Fibroblast of lung (primary cell): Measurements from ENCODE around the gene YPEL4. TPM values are rescaled to one million over a fixed set of nuclear protein-coding genes. Genes with fewer than 3 reads are reported as not detected.

Source experiments
- DNase-seq, 2 donors: peaks; one replicate each; pipeline versions ENCODE4 v3.0.0 to v3.0.0-alpha.2; 2010; ENCODE audit warnings: low read depth in 2 of 2
- H2AFZ ChIP-seq: 2 replicates; pipeline ENCODE4 v1.5.1; 2012; ENCODE audit warnings: low read length, control low read depth, inconsistent platforms
- H3K27ac ChIP-seq: 2 replicates; pipeline ENCODE4 v1.5.1; 2011; ENCODE audit warnings: low read length, control low read depth; ENCODE audit not compliant: insufficient read depth
- H3K27me3 ChIP-seq: 2 replicates; pipeline ENCODE4 v1.5.1; 2011; ENCODE audit warnings: mild to moderate bottlenecking, low read length; ENCODE audit not compliant: control insufficient read depth, insufficient read depth
- H3K36me3 ChIP-seq: 2 replicates; pipeline ENCODE4 v1.5.1; 2011; ENCODE audit warnings: low read length; ENCODE audit not compliant: control insufficient read depth, insufficient read depth
- H3K4me1 ChIP-seq: 2 replicates; pipeline ENCODE4 v1.5.1; 2011; ENCODE audit warnings: low read length; ENCODE audit not compliant: control insufficient read depth, insufficient read depth; ENCODE audit errors: extremely low read depth
- H3K4me2 ChIP-seq: 2 replicates; pipeline ENCODE4 v1.5.1; 2011; ENCODE audit warnings: low read length, control low read depth; ENCODE audit not compliant: insufficient read depth; ENCODE audit errors: extremely low read depth
- H3K4me3 ChIP-seq, 4 experiments: fragments of 200-600 bp in 1 of 4; sonication (generic) in 1 of 4; replicated peaks in 1 of 4; 2 replicates each; pipeline ENCODE4 v1.5.1; 2011 to 2016; ENCODE audit warnings: low read length in 4 of 4, low read depth in 3 of 4, mild to moderate bottlenecking in 3 of 4, control low read depth in 2 of 4, inconsistent platforms in 1 of 4, mixed read lengths in 1 of 4; ENCODE audit not compliant: insufficient read depth in 1 of 4; ENCODE audit errors: control extremely low read depth in 1 of 4
- H3K79me2 ChIP-seq: 2 replicates; pipeline ENCODE4 v1.5.1; 2012; ENCODE audit warnings: mild to moderate bottlenecking, low read length, inconsistent platforms; ENCODE audit not compliant: control insufficient read depth, insufficient read depth
- H3K9ac ChIP-seq: 2 replicates; pipeline ENCODE4 v1.5.1; 2011; ENCODE audit warnings: mild to moderate bottlenecking, low read length, control low read depth; ENCODE audit not compliant: insufficient read depth
- H3K9me3 ChIP-seq: 2 replicates; pipeline ENCODE4 v1.5.1; 2012; ENCODE audit warnings: low read depth, low read length; ENCODE audit not compliant: control insufficient read depth, insufficient read depth
- H4K20me1 ChIP-seq: 2 replicates; pipeline ENCODE4 v1.5.1; 2011; ENCODE audit warnings: low read length; ENCODE audit not compliant: control insufficient read depth, insufficient read depth; ENCODE audit errors: extremely low read depth
- EZH2 ChIP-seq: IDR thresholded peaks from 2 replicates; pipeline ENCODE4 v1.5.1; 2012; ENCODE audit warnings: low read length, control low read depth, mild to moderate bottlenecking; ENCODE audit errors: missing control alignments
- polyA plus RNA-seq, 2 donors: library from polyadenylated mRNA; depleted of rRNA in 1 of 2; stranded (reverse) in 1 of 2; unstranded in 1 of 2; fragments of >200 nt; gene quantifications; 2 replicates each; pipeline ENCODE4 v1.2.1, GENCODE V29; 2011 to 2012; ENCODE audit warnings: missing spikeins in 1 of 2
- total RNA-seq: library from RNA; depleted of rRNA; stranded (reverse); fragments of >200 nt; gene quantifications from 2 replicates; pipeline ENCODE4 v1.2.1, GENCODE V29; 2014
- TF ChIP-seq, protein P1 (sequence below), 2 donors: IDR thresholded peaks in 1 of 2; conservative IDR thresholded peaks in 1 of 2; 1 replicate in 1 of 2; 2 replicates in 1 of 2; pipeline ENCODE4 v1.5.1; 2011 to 2012; ENCODE audit warnings: low read length in 2 of 2, control low read depth in 1 of 2, inconsistent platforms in 1 of 2, low read depth in 1 of 2, mild to moderate bottlenecking in 1 of 2

YPEL4 gene
- total and polyA plus RNA-seq, 2 donors (not counting 1 experiment from before 2014, with no cell fraction given): 0.59 to 2.3 TPM

DNA sequence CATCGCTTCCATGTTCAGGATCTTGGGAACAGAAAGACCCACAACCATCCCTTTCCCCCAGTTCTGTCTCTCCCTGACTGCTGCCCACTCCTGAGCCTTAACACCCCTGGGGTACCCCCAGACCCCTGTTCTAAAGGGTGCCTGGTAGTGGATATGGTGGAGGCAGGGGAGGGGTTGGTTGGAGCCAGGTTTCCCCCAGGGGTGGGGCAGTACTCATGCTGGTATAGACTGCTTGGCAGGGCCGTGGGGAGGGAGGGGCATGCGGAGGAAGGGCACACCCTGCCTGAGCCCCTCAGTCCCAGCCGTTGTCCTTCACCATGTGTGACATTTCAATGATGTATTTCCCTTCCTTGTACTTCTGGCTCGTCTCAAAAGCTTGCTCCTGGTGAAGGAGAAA, 4.0 kb downstream of the YPEL4 start:
- H3K9ac ChIP-seq: no peak overlapping the region
- H3K36me3 ChIP-seq: no peaks in the 10 kb centered on the region
- no peak for DNase-seq
- no peak overlapping the region for H3K4me2 ChIP-seq
- H3K9me3 ChIP-seq: no peaks in the 10 kb centered on the region
- H3K79me2 ChIP-seq: peaks cover 9% of the 10 kb centered on the region
- no peak overlapping the region for H3K4me3 ChIP-seq
- H2AFZ ChIP-seq: no peak overlapping the region
- H3K27me3 ChIP-seq: peaks cover 26% of the 10 kb centered on the region
- TF ChIP-seq EZH2: no peak
- TF ChIP-seq, protein P1, sequence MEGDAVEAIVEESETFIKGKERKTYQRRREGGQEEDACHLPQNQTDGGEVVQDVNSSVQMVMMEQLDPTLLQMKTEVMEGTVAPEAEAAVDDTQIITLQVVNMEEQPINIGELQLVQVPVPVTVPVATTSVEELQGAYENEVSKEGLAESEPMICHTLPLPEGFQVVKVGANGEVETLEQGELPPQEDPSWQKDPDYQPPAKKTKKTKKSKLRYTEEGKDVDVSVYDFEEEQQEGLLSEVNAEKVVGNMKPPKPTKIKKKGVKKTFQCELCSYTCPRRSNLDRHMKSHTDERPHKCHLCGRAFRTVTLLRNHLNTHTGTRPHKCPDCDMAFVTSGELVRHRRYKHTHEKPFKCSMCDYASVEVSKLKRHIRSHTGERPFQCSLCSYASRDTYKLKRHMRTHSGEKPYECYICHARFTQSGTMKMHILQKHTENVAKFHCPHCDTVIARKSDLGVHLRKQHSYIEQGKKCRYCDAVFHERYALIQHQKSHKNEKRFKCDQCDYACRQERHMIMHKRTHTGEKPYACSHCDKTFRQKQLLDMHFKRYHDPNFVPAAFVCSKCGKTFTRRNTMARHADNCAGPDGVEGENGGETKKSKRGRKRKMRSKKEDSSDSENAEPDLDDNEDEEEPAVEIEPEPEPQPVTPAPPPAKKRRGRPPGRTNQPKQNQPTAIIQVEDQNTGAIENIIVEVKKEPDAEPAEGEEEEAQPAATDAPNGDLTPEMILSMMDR (conservative IDR thresholded peaks at IDR 0.05 in 1 of 2, IDR thresholded peaks at IDR 0.05 in 1 of 2; ENCODE audit: low read depth in 1 of 2, low read length in 2 of 2): no peak
- H4K20me1 ChIP-seq: no peaks in the 10 kb centered on the region
- H3K4me1 ChIP-seq: peaks cover 28% of the 10 kb centered on the region
- no peak overlapping the region for H3K27ac ChIP-seq

DNA sequence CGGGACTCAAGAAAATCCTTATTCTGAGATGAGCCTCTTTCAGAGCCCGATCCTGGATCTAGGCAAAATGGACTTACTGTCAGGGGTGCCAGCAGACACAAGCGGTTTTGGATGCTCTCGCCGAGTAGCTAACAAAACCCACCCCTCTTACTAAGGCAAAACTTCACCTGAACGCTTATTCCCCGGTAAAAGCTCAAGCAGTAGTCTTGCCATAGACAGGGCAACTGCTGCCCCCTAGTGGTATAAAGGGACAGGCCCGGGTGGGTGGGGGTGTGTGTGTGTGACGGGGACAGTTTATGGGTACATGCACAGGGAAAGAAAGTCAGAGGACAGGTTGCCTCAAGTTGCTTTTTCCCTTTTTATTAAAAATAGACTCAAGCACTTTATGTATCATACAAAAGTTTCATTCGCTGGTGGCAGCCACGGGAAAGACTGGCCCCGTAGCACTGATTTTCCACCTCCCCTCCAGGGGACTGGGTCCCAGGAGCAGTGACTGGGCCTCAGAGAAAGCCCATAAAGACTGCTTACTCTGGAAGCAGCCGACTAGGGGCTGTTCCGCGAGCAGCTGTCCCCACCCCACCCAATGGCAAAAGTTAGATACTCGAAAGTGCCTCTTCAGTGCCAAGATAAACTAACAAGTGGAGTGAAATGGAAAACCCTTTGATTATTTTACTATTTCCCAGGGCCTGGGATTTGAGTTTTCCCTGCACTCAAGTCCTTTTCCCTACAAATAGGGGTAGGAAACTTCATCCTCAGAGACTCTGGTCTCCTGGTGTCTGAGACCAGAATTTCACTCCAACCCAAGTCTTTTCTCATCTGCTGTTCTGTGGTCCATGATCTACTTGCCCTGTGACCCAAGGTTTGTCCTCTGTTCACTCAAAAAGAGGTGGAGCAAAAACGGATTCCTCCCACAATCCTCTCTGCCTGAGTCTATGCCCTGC, 4.7 kb downstream of the YPEL4 start:
- H3K4me2 ChIP-seq: peak overlapping the region; percentile 48
- DNase-seq: peak; percentile 55 to 77
- H3K4me1 ChIP-seq: peaks cover 32% of the 10 kb centered on the region
- no peak overlapping the region for H3K4me3 ChIP-seq
- no peaks in the 10 kb centered on the region for H3K9me3 ChIP-seq
- H2AFZ ChIP-seq: no peak overlapping the region
- no peak overlapping the region for H3K27ac ChIP-seq
- peaks cover 16% of the 10 kb centered on the region for H3K79me2 ChIP-seq
- no peak overlapping the region for H3K9ac ChIP-seq
- no peak for TF ChIP-seq EZH2
- TF ChIP-seq, protein P1 (conservative IDR thresholded peaks at IDR 0.05 in 1 of 2, IDR thresholded peaks at IDR 0.05 in 1 of 2; ENCODE audit: low read depth in 1 of 2, low read length in 2 of 2): peak; percentile 72 to 83
- H3K27me3 ChIP-seq: peaks cover 26% of the 10 kb centered on the region
- H4K20me1 ChIP-seq: no peaks in the 10 kb centered on the region
- no peaks in the 10 kb centered on the region for H3K36me3 ChIP-seq

DNA sequence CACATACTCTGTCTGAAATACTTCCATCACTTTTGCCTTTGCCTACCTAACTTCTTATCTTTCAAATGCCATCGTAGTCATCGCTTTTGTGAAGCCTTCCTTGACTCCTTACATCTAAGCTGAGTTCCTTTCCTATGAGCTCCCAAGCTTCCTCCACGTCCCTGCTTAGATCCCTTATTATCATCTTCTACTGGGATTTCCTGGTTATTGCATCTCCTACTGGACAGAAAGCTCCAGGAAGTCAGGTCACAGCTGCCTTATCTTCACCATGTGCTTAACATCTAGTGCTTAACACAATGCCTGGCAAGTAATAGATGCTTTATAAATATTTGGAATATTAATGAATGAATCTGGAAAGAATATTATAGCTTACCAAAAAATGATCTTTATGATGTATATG, 5.9 kb downstream of the YPEL4 start:
- no peak overlapping the region for H2AFZ ChIP-seq
- no peaks in the 10 kb centered on the region for H3K36me3 ChIP-seq
- no peak overlapping the region for H3K27ac ChIP-seq
- no peak overlapping the region for H3K4me2 ChIP-seq
- no peaks in the 10 kb centered on the region for H4K20me1 ChIP-seq
- peaks cover 28% of the 10 kb centered on the region for H3K79me2 ChIP-seq
- DNase-seq: no peak
- no peaks in the 10 kb centered on the region for H3K9me3 ChIP-seq
- no peak overlapping the region for H3K4me3 ChIP-seq
- no peak for TF ChIP-seq EZH2
- TF ChIP-seq, protein P1 (conservative IDR thresholded peaks at IDR 0.05 in 1 of 2, IDR thresholded peaks at IDR 0.05 in 1 of 2; ENCODE audit: low read depth in 1 of 2, low read length in 2 of 2): peak in 1 of 2 donors; percentile 19
- H3K27me3 ChIP-seq: peaks cover 26% of the 10 kb centered on the region
- peaks cover 28% of the 10 kb centered on the region for H3K4me1 ChIP-seq
- no peak overlapping the region for H3K9ac ChIP-seq
